Neural cell (in vitro differentiated cells): ENCODE data around the gene LRP5.

Experiments
- POLR2AphosphoS5 ChIP-seq: IDR thresholded peaks from 2 replicates; pipeline ENCODE4 v1.6.1; 2012
- RAD21 ChIP-seq: fragments of 450-650 bp; conservative IDR thresholded peaks from 2 replicates; pipeline ENCODE4 v1.6.1; 2014; ENCODE audit warnings: antibody characterized with exemption, mild to moderate bottlenecking, moderate library complexity
- TF ChIP-seq, protein P1 (sequence below): fragments of 450-650 bp; IDR thresholded peaks from 2 replicates; pipeline ENCODE4 v1.5.1; 2014; ENCODE audit warnings: antibody characterized with exemption, mild to moderate bottlenecking, moderate library complexity; ENCODE audit not compliant: poor library complexity, severe bottlenecking
- TF ChIP-seq, protein P2 (sequence below): IDR thresholded peaks from 2 replicates; pipeline ENCODE4 v1.6.1; 2012; ENCODE audit warnings: borderline replicate concordance

DNA sequence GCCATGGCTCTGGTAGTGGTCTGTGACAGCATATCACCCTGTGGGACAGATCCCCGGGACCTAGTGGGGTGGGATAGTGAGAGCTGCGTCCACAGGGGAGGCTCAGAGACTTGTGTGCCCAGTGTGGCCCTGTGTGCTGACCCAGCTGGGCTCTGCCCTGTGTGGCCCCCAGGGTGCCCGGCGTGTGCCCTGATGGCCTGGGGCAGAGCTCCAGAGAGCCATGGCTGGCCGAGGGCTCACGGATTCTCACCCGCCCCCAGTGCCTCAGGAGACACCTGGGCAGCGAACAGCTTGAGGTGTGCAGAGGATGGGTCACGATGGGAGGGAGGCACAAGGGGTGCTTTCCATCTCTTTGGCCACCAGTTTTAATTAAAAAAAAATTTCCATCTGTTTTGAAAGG, 11.8 kb downstream of the LRP5 start:
- TF ChIP-seq, protein P1, sequence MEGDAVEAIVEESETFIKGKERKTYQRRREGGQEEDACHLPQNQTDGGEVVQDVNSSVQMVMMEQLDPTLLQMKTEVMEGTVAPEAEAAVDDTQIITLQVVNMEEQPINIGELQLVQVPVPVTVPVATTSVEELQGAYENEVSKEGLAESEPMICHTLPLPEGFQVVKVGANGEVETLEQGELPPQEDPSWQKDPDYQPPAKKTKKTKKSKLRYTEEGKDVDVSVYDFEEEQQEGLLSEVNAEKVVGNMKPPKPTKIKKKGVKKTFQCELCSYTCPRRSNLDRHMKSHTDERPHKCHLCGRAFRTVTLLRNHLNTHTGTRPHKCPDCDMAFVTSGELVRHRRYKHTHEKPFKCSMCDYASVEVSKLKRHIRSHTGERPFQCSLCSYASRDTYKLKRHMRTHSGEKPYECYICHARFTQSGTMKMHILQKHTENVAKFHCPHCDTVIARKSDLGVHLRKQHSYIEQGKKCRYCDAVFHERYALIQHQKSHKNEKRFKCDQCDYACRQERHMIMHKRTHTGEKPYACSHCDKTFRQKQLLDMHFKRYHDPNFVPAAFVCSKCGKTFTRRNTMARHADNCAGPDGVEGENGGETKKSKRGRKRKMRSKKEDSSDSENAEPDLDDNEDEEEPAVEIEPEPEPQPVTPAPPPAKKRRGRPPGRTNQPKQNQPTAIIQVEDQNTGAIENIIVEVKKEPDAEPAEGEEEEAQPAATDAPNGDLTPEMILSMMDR: no peak
- TF ChIP-seq RAD21: no peak
- TF ChIP-seq POLR2AphosphoS5: no peak
- TF ChIP-seq, protein P2, sequence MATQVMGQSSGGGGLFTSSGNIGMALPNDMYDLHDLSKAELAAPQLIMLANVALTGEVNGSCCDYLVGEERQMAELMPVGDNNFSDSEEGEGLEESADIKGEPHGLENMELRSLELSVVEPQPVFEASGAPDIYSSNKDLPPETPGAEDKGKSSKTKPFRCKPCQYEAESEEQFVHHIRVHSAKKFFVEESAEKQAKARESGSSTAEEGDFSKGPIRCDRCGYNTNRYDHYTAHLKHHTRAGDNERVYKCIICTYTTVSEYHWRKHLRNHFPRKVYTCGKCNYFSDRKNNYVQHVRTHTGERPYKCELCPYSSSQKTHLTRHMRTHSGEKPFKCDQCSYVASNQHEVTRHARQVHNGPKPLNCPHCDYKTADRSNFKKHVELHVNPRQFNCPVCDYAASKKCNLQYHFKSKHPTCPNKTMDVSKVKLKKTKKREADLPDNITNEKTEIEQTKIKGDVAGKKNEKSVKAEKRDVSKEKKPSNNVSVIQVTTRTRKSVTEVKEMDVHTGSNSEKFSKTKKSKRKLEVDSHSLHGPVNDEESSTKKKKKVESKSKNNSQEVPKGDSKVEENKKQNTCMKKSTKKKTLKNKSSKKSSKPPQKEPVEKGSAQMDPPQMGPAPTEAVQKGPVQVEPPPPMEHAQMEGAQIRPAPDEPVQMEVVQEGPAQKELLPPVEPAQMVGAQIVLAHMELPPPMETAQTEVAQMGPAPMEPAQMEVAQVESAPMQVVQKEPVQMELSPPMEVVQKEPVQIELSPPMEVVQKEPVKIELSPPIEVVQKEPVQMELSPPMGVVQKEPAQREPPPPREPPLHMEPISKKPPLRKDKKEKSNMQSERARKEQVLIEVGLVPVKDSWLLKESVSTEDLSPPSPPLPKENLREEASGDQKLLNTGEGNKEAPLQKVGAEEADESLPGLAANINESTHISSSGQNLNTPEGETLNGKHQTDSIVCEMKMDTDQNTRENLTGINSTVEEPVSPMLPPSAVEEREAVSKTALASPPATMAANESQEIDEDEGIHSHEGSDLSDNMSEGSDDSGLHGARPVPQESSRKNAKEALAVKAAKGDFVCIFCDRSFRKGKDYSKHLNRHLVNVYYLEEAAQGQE: no peak
